ENCODE results near the gene TAOK3.
"Not testable (repeated sequence)": the region's sequence is repeated elsewhere in the genome, so short reads cannot be mapped to it uniquely, and the experiment has no call there.

TAOK3 gene

GRCh38 chr12:118188690-118189371 is 183.9 kb downstream of the TAOK3 start:
- DNase-seq: peak; percentile 33

- DNase-seq: no peak
Measured at GRCh38 chr12:118187751-118188435, 184.8 kb downstream of the TAOK3 start.

GRCh38 chr12:118185602-118186397 is 186.9 kb downstream of the TAOK3 start:
- DNase-seq: no peak

GRCh38 chr12:118183711-118184110 is 189.0 kb downstream of the TAOK3 start:
- no peak for DNase-seq

- no peak for DNase-seq
Measured at GRCh38 chr12:118183155-118183554, 189.6 kb downstream of the TAOK3 start.

- no peak for DNase-seq
Measured at GRCh38 chr12:118175823-118176447, 196.8 kb downstream of the TAOK3 start.

- DNase-seq: no peak
Measured at GRCh38 chr12:118166946-118167345, 205.8 kb downstream of the TAOK3 start.

GRCh38 chr12:118164798-118165486 is 207.8 kb downstream of the TAOK3 start:
- peak; percentile 16 for DNase-seq

- no peak for DNase-seq
Measured at GRCh38 chr12:118160536-118160935, 212.2 kb downstream of the TAOK3 start.

- no peak for DNase-seq
Measured at GRCh38 chr12:118151755-118152154, 221.0 kb downstream of the TAOK3 start.

GRCh38 chr12:118150625-118151024 is 222.1 kb downstream of the TAOK3 start:
- no peak for DNase-seq

- DNase-seq: no peak
Measured at GRCh38 chr12:118148287-118148686, 224.4 kb downstream of the TAOK3 start.

- no peak for DNase-seq
Measured at GRCh38 chr12:118145798-118146156, 226.9 kb downstream of the TAOK3 start.

GRCh38 chr12:118145113-118145797 is 227.5 kb downstream of the TAOK3 start:
- DNase-seq: peak; percentile 43

- DNase-seq: no peak
Measured at GRCh38 chr12:118144499-118144898, 228.2 kb downstream of the TAOK3 start.

- DNase-seq: no peak
Measured at GRCh38 chr12:118140825-118141224, 231.9 kb downstream of the TAOK3 start.

- no peak for DNase-seq
Measured at GRCh38 chr12:118137148-118137678, 235.5 kb downstream of the TAOK3 start.

- no peak for DNase-seq
Measured at GRCh38 chr12:118136559-118137003, 236.1 kb downstream of the TAOK3 start.

GRCh38 chr12:118135788-118136558 is 236.7 kb downstream of the TAOK3 start, which contains the start of gene PEBP1:
Gene PEBP1, plus strand, starts transcription at chr12:118136124. Its CDS starts 86 bp downstream, at chr12:118136210.
- peak; percentile 68 for DNase-seq

GRCh38 chr12:118129436-118129835 is 243.3 kb downstream of the TAOK3 start:
- not testable (repeated sequence) for DNase-seq

GRCh38 chr12:118127867-118128266 is 244.8 kb downstream of the TAOK3 start:
- no peak for DNase-seq

Data from NCI-H1694 (cell line).